ENCODE results near the gene CEP57. TPM values are rescaled to one million over a fixed set of nuclear protein-coding genes. Genes with fewer than 3 reads are reported as not detected.

The CEP57 gene
- total RNA-seq (2022; extraction: Qiagen RNA extraction) = 12.6 to 16.3 TPM (median 14.7 TPM) in 5 replicates

GRCh38 chr11:95790123-95790932, at the start of gene CEP57:
TSS of gene CEP57 (plus strand) at chr11:95790498. CDS start at chr11:95790699, 201 bp downstream.

GRCh38 chr11:95789506-95790122, 684 bp upstream of the CEP57 start, which contains the start of gene FAM76B:
TSS of gene FAM76B (minus strand) at chr11:95789782. CDS start at chr11:95789478, 304 bp downstream.

Other genes with a start within 250 kb of the CEP57 start
- 7.1 to 10.9 TPM (median 8.5 TPM) in 5 replicates for gene FAM76B, start 716 bp upstream of the CEP57 start, total RNA-seq (2022; extraction: Qiagen RNA extraction)
- 24.5 to 28.8 TPM (median 25.5 TPM) in 5 replicates for gene MTMR2, start 133.6 kb downstream of the CEP57 start, total RNA-seq (2022; extraction: Qiagen RNA extraction)

Data from A549 treated with dexamethasone at 1 μM for 4 hours (cell line).